Head of caudate nucleus (tissue), 42 donors: ENCODE results near the gene LAMB4.

Source experiments
- DNase-seq, 42 donors: peaks; one replicate each; pipeline versions ENCODE4 v3.0.0 to v3.0.0-alpha.2; 2020 to 2021; ENCODE audit warnings: mixed read lengths in 7 of 42
- intact Hi-C: fragments of 100-400 bp; cut with DNase I; formaldehyde crosslinking; loops from one replicate; pipeline ENCODE4 v1.15.0; 2022

The LAMB4 gene

GRCh38 chr7:107989618-107990373 is 140.4 kb downstream of the LAMB4 start:
- intact Hi-C loops = no loop called here
- DNase-seq = no peak

- intact Hi-C loops = no loop called here
- no peak for DNase-seq
Measured at GRCh38 chr7:107982918-107983389, 147.2 kb downstream of the LAMB4 start.

GRCh38 chr7:107982042-107982840 is 147.9 kb downstream of the LAMB4 start:
- no peak for DNase-seq
- intact Hi-C loops = no loop called here

- no peak for DNase-seq
- intact Hi-C loops = no loop called here
Measured at GRCh38 chr7:107981466-107981865, 148.7 kb downstream of the LAMB4 start.

DNA sequence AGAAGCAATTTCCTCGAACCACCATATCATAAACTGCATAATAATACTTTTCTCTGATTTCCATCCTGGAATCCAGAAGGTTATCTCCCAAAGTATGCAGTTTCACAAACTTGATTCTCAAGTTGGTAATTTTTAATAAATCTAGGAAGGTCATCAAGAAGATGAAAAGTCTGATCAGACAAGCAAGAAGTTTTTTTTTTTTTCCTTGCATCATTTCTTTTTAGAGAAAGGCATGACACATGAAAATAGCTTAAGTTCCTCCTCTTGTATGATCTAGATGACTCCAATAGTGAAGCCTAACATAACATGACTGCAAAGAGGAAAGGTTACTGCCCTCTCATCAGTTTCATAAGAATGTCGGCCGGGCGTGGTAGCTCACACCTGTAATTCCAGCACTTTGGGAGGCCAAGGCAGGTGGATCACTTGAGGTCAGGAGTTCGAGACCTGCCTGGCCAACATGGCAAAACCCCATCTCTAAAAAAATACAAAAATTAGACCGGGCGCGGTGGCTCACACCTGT is 149.4 kb downstream of the LAMB4 start:
- intact Hi-C loops = no loop called here

DNA sequence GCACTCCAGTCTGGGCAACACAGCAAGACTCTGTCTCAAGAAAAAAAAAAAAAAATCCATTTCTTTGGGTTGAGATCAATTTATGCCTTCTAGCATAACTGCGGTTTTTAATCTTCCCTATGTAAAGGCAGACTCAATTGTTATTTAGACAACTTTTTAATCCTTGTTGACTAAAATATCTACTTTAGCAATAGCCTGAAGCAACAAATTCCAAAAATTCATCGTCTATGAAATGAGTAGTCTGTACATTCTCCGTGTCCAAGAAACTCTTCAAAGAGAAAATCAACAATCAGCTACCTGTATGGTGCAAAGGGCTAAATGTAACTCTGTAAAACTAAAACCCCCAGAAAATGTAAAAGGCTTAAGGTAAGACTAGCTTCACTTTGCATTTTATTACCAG is 150.0 kb downstream of the LAMB4 start:
- no peak for DNase-seq
- intact Hi-C loops = no loop called here

More for the DNA sequence above, 149.4 kb downstream of the LAMB4 start:
- no peak for DNase-seq

DNA sequence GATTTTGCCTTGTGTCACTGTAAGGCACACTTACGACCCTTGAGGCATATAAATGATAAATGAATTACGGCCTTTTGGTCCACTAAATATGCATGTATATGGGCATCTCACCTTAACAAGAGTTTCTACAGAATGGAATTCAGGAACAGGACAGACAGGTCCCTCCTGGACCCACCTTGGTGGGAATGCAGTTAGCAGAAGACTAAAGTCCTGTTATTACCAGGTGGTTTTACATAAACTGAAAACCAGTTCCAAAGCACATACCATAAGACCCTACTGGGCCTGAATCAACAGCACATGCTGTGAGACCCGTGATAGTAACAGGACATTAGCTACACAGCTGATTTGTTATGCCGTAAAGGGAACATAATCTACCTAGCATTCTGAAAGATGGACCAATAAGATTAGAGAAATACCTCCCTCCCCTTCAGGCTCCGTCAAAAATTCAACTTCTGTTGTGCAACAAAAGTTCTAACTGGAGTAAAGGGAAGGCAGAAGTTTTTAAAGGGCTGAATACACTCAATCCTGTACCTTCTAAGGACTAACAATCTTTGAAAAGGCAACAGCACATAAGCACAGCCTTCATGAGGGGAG is 151.2 kb downstream of the LAMB4 start:
- no peak for DNase-seq
- intact Hi-C loops = no loop called here

DNA sequence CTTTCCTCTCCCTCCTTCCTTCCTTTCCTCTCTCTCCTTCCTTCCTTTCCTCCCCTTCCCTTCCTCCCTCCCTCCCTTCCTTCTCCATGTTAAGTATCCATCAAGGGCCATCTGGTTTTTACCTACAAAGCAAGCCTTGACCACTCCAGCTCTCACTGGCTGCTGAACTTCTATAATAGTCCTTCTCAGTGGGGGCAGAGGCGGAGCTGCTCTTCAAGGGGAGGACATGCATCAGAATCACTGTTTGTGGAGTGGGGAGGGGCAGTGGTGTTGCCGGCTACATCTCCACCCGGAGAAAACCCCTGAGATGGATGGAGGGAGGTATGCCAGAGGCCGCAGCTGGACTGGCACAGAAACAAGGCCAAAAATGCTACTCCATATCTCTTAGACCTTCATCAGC is 153.1 kb downstream of the LAMB4 start:
- intact Hi-C loops = no loop called here
- DNase-seq = no peak

- DNase-seq = no peak
Measured at GRCh38 chr7:107976620-107977019, 153.5 kb downstream of the LAMB4 start.

DNA sequence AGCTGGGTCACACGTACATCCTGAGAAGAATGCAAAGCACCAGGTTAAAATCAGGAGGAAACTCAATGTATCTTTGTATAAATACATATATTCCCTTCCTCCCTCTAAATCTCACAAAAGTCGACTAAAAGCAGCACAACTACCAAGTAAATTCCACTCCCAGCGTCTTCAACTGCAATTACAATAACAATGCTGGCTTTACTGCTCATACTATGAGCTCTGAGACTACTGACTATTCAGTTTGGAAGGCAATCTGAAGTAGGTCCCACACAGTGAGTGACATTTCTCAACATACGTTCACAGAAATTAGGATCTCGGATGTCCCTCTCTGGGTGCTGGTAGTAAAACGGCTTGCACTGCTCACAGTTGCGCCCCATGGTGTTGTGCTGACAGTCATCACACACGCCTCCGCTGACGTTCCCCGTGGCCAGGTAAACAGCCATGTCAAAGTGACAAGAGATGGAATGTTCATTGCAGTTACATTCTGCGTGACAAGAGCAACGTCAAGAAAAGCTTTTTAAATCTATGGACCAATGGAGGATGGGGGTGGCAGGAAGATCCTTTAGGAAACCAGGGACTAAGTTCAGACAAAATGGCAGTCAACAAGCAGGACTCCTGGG is 154.7 kb downstream of the LAMB4 start:
- intact Hi-C loops = no loop called here
- no peak for DNase-seq

More at GRCh38 chr7:107976620-107977019, 153.5 kb downstream of the LAMB4 start:
- intact Hi-C loops = no loop called here

DNA sequence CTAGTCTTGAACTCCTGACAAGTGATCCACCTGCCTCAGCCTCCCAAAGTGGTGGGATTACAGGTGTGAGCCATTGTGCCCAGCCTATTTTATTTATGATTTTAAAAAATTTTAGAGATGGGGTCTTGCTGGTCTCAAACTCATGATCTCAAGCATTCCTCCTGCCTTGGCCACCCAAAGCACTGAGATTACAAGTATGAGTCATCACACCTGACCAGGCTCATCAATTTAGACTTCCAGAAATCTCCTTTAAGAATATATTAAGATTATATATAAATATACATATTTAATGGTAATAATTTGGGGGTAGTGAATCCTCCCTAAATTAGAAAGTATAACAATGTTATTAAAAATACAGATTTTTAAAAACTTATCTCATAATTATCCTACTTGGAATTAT is 156.3 kb downstream of the LAMB4 start:
- no peak for DNase-seq
- intact Hi-C loops = no loop called here
